ENCODE results near the gene KRTAP5-6. TPM values are rescaled to one million over a fixed set of nuclear protein-coding genes. Genes with fewer than 3 reads are reported as not detected.
"Not testable (repeated sequence)": the region's sequence is repeated elsewhere in the genome, so short reads cannot be mapped to it uniquely, and the experiment has no call there.

KRTAP5-6 gene
- total RNA-seq, 2 experiments from 2014 or later, result not detected

DNA sequence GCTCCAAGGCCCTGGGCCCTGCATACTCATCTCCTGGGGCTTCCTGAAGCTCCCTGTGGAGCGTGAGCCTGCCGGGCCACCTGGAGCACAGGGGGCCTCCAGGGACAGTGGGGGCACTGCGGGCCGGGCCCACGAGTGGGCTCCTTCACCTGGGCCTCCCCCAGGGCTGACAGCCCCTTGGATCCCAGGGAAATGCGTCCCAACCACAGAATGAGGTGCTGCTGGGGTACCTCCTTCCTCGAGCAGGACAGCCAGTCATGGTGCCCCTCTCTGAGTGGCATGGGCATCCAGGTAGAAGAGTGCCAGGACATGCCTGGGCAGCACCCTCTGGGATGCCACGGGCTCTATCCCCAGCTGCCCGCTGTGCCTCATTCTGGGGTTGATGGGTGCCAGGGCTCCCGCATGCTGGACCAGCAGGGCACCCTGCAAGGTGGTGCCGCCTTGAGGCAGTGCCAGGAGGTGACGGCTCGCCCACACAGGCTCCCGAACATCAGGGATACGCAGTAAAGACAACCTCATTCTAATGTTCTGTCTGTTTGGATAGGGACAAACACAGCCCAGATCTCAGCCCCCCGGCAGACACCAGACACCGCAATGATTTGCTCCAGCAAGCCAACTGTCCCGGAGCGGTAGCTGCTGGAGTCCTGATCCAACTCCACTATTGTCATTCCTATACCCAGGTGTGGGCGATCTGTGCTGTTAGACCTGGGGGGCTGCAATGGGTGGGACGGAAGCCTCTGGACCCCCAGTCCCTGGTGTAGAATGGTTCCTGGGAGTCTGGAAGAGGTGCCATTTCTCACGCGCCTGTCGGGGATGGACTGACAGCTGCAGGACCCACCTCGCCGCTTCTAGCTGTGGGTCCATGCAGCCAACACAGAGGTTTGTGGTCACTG, 41.6 kb upstream of the KRTAP5-6 start:
- peaks cover 1% of the 10 kb centered on the region for H3K4me1 Mint-ChIP-seq
- H3K27ac Mint-ChIP-seq, result no peak overlapping the region
- H3K9me3 Mint-ChIP-seq, result no peaks in the 10 kb centered on the region
- no peaks in the 10 kb centered on the region for H3K36me3 Mint-ChIP-seq
- DNase-seq, result no peak
- no peak overlapping the region for H3K4me3 Mint-ChIP-seq
- H3K27me3 Mint-ChIP-seq, result peaks cover 36% of the 10 kb centered on the region

DNA sequence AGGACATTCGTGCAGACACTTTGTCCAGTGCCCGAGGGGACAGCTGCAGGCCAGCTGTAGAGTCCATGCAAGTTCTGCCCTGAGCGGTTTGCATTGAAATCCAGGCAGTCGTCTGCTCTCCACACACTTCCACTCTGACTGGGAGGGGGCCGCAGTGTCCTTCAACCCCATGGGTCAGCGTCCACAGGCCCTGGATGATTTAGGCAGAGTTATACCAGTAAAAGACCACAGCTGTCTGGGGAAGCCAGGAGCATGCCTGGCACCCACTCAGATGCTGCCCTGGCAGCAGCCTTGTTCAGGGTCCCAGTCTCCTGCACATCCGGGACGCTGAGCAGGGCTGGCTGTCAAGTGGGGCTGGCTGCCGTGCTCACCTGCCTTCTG, 40.9 kb upstream of the KRTAP5-6 start:
- H3K36me3 Mint-ChIP-seq, result no peaks in the 10 kb centered on the region
- H3K27ac Mint-ChIP-seq, result no peak overlapping the region
- peaks cover 38% of the 10 kb centered on the region for H3K27me3 Mint-ChIP-seq
- no peaks in the 10 kb centered on the region for H3K9me3 Mint-ChIP-seq
- peaks cover 1% of the 10 kb centered on the region for H3K4me1 Mint-ChIP-seq
- DNase-seq, result no peak
- no peak overlapping the region for H3K4me3 Mint-ChIP-seq

DNA sequence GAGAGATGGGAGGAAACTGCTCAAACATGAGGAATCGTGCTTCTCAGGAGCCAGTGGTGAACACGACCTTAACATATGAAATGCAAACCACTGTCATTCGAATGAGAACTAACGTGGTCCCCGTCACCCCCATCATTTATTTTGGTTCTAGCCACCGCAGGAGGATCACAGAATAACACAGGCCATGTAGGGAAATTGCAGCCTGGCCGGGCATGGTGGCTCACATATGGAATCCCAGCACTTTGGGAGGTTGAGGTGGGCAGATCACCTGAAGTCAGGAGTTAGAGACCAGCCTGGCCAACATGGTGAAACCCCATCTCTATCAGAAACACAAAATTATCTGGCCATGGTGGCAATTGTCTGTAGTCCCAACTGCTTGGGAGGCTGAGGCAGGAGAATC, 40.3 kb upstream of the KRTAP5-6 start:
- H3K36me3 Mint-ChIP-seq, result no peaks in the 10 kb centered on the region

DNA sequence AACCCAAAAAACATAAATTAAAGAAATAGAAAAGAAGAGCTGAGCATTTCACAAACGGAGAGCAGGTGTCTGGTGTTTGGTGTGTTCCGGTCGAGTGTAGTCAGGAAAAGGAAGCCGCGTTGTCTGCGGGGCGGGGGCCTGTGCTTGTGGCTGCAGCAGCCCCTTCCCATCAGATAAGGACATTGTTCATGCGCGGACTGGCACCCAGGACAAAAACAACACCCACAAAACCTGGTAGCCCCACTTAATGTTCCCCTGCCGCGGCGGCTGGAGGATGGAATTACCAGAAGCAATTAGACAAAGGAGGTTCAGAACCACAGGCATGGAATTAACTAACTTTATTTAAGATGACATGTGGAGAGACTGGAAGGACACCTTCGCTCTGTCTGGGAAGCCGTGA, 37.5 kb upstream of the KRTAP5-6 start:
- H3K4me1 Mint-ChIP-seq, result peaks cover 1% of the 10 kb centered on the region
- no peak overlapping the region for H3K4me3 Mint-ChIP-seq
- peaks cover 36% of the 10 kb centered on the region for H3K27me3 Mint-ChIP-seq
- no peaks in the 10 kb centered on the region for H3K36me3 Mint-ChIP-seq
- DNase-seq, result no peak
- H3K9me3 Mint-ChIP-seq, result no peaks in the 10 kb centered on the region
- no peak overlapping the region for H3K27ac Mint-ChIP-seq

More for the DNA sequence above, 40.3 kb upstream of the KRTAP5-6 start:
- H3K9me3 Mint-ChIP-seq, result no peaks in the 10 kb centered on the region
- peaks cover 1% of the 10 kb centered on the region for H3K4me1 Mint-ChIP-seq
- no peak for DNase-seq
- no peak overlapping the region for H3K4me3 Mint-ChIP-seq
- no peak overlapping the region for H3K27ac Mint-ChIP-seq
- H3K27me3 Mint-ChIP-seq, result peaks cover 38% of the 10 kb centered on the region

DNA sequence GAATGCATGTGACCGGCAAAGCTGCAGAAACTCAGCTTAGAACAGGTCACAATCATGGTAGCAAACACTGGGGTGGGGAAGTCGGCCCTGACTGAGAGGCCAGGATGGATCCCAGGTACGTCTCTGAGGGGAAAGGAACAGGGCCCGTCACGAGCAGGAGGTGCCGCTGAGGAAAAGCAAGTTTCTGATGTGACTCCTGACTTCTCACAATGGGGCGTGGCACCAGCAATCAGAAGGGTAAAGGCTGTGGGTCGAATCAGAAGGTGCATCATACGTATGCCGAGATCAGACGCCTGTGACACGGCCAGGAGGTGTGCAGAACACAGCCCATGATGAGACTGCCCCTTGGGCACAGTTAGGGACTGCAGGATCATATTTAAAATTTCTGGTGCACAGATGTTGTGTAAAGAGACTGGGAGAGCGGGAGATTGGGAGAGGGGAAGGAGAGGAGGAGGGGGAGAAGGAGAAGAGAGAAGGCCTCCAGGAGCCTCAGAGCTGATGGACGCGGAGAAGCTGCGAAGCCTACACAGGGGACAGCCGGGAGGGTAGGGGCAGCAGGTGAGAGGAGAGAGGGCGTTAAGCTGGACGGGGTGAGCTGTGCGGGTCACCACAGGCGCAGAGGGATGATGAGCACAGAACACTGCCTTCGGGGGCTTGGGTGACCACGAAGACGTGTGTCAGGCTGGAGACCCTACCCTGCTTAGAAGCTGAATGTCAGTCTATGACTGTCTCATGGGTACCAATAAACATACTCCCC, 36.7 kb upstream of the KRTAP5-6 start:
- Mint-ChIP-seq H3K27me3 (peaks cover 31% of the 10 kb centered on the region), H3K4me1 (peaks cover 1% of the 10 kb centered on the region), H3K36me3 (no peaks in the 10 kb centered on the region), H3K9me3 (no peaks in the 10 kb centered on the region), H3K4me3 (no peak overlapping the region), H3K27ac (no peak overlapping the region)
- no peak for DNase-seq

DNA sequence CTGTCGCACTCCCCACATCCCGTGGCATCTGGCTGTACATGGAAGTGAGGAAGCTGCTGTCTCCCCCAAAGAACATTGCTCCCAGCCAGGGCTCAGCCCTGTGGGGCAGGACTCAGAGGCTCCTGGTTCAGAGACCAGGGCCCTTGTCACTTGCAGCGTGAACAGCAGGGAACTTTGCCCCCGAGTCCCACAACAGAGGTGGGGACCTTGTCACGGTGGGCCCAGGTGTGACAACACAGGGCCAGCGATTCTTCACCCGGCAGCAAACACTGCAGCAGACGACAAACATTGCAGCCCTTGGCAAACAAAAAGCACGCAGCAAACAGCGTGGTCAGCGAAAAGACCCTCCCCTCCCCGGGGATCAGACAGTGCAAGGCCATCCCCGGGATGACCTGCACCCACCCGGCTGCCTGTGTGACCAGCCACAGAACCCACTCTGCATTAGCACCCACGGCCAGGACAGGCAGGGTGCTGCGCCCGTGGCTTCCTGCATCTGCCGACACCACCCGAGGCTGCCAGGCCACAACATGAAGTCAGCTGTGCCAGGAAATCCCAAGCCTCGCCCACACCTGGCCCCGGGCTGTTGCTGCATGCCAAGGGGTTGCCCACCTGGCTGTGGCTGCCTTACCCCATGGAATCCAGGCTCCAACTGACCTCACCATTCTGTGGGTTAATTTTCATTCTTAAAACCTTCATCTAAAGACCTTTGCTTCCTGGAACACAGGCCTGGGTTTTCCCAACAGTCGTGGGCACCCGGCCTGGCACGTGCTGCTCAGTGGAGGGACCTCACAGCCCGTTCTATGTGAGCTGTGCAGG, 35.3 kb upstream of the KRTAP5-6 start:
- not testable (repeated sequence) for H3K4me1 Mint-ChIP-seq, H3K27ac Mint-ChIP-seq, H3K36me3 Mint-ChIP-seq, H3K9me3 Mint-ChIP-seq, H3K4me3 Mint-ChIP-seq, DNase-seq
- peaks cover 31% of the 10 kb centered on the region for H3K27me3 Mint-ChIP-seq

DNA sequence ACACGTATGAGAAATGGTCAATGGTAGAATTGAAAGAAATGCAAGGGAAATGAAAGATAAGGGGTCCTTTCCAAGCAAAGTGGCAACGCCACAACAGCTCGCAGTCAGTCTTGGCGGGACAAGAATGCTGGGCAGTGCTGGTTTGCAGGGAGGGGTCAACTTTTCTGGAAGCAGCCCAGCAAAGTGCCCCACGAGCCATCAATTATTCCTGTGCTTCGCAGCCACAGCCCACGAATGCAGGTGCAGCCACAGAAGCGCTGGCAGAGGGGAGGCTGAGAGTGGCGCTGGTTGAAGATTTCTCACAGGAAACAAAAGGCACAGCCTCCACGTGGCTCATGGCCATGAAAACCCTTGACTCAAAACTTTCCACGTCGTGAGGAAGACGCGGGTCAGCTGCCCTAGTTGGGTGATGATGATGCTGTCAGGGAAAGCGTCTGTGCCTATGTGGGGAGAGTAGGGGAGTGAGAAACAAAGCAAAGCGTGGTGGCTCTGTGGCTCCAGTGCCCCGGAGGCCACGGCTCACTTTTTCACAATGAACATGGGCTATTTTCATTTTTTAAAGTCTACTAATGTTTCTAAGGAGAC, 34.2 kb upstream of the KRTAP5-6 start:
- not testable (repeated sequence) for H3K9me3 Mint-ChIP-seq, H3K27ac Mint-ChIP-seq, DNase-seq, H3K36me3 Mint-ChIP-seq, H3K4me3 Mint-ChIP-seq, H3K4me1 Mint-ChIP-seq
- H3K27me3 Mint-ChIP-seq, result peaks cover 36% of the 10 kb centered on the region

DNA sequence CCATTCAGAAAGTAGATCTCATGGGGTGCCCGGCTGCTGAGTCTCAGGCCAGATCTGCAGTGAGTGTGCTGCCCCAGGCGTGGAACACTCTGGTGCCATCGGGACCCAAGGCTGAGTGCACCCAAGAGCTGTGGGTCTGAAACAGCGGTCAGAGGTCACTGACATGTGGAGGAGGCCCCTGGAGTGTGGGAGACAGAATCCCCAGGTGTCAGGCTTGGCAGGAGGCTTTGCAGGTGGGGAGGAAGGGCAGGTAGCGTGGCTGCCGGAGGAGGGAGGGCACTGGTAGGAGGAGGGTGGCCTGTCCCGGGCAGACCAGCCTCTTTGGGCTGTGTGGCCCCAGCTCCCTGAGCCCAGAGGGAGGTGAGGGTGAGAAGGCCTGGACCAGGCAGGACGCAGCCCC, 31.7 kb upstream of the KRTAP5-6 start:
- H3K4me3 Mint-ChIP-seq, result no peak overlapping the region
- H3K27me3 Mint-ChIP-seq, result peaks cover 33% of the 10 kb centered on the region
- no peaks in the 10 kb centered on the region for H3K9me3 Mint-ChIP-seq
- DNase-seq, result no peak
- no peak overlapping the region for H3K27ac Mint-ChIP-seq
- no peaks in the 10 kb centered on the region for H3K36me3 Mint-ChIP-seq
- H3K4me1 Mint-ChIP-seq, result peaks cover 11% of the 10 kb centered on the region

DNA sequence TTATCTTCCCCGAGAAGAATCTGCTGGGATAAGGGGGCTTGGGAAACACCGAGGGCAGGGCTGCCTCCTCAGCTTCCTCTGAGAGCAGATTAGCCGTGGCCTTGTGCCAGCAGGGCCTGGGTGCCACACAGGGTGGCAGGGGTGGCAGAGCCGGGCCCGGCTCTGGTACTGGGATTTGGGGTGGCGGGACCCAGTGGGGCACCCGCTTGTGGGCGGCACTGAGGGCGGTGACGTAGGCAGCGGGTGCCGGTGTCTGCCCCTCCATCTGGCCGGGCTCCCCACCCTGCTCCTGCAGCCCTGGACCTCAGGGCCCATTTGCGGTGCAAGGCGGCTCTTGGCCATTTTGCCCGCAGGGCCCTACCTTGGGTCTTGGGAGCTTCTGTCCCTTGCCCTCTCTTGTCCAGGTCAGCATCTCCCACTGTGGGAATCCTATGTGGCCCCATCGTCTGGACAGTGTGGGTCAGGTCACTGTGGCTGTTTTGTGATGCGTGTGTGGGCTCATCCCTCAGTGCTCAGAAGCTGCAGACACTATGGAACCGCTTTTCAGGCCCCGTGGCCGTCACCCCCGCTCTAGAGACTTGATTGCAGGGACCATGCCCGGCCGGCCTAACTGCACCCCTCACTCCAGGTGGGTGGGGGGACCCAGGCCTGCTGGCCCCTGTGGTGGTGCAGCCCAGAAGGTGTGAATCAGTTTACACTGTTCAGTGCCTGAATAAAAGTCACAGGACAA, 29.7 kb upstream of the KRTAP5-6 start:
- peaks cover 11% of the 10 kb centered on the region for H3K4me1 Mint-ChIP-seq
- peaks cover 30% of the 10 kb centered on the region for H3K27me3 Mint-ChIP-seq
- H3K9me3 Mint-ChIP-seq, result no peaks in the 10 kb centered on the region
- H3K27ac Mint-ChIP-seq, result no peak overlapping the region
- no peaks in the 10 kb centered on the region for H3K36me3 Mint-ChIP-seq
- no peak for DNase-seq
- H3K4me3 Mint-ChIP-seq, result no peak overlapping the region

DNA sequence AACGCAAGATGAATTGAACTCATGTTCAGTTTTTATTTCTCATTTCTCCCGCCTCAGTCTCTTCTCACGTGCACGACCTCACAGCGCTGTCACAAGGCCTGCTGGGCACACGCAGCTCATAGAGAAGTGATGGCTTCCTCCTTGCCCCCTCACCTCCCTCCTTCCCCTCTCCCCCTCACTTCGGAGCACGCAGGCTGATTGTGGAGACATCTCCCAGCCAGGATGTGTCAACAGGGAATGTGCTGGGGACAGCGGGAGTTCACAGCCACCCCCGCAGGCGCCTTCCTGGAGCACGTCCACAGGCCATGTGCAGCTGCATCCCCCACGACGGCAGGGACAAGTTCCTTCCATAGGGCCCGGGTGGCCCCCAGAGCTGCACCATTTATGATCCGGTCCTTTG, 29.1 kb upstream of the KRTAP5-6 start:
- no peak for DNase-seq
- Mint-ChIP-seq H3K9me3 (no peaks in the 10 kb centered on the region), H3K27me3 (peaks cover 24% of the 10 kb centered on the region), H3K4me3 (no peak overlapping the region), H3K4me1 (peaks cover 11% of the 10 kb centered on the region), H3K27ac (no peak overlapping the region), H3K36me3 (no peaks in the 10 kb centered on the region)

DNA sequence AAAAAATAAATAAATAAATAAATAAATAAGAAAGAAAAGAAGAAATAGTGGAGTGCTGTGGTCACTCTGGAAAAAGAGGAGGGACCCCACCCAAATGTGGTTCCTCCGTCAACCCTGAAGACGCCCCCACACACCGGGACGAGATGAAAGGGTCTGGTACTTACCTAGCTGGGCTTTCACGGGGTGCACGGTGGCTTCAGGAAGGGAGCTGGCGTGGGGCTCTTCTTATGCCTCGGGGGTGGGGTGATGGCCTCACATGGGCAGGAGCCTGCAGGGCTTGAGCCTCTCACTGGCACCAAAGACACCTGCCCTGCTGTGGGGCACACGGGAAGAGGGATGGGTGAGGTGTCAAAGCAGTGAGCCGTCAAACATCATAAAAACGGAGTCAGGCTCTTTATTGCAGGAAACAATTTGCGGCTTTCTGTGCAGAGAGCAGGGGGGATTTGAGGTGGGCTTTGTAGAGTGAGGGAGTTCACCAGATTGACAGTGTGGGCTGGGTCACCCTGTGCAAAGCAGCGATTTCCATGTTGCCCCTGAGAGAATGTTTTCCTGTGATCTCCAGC, 28.0 kb upstream of the KRTAP5-6 start:
- H3K27ac Mint-ChIP-seq, result no peak overlapping the region
- H3K27me3 Mint-ChIP-seq, result peaks cover 32% of the 10 kb centered on the region
- no peaks in the 10 kb centered on the region for H3K9me3 Mint-ChIP-seq
- no peaks in the 10 kb centered on the region for H3K36me3 Mint-ChIP-seq
- no peak overlapping the region for H3K4me3 Mint-ChIP-seq
- peaks cover 11% of the 10 kb centered on the region for H3K4me1 Mint-ChIP-seq
- DNase-seq, result no peak

DNA sequence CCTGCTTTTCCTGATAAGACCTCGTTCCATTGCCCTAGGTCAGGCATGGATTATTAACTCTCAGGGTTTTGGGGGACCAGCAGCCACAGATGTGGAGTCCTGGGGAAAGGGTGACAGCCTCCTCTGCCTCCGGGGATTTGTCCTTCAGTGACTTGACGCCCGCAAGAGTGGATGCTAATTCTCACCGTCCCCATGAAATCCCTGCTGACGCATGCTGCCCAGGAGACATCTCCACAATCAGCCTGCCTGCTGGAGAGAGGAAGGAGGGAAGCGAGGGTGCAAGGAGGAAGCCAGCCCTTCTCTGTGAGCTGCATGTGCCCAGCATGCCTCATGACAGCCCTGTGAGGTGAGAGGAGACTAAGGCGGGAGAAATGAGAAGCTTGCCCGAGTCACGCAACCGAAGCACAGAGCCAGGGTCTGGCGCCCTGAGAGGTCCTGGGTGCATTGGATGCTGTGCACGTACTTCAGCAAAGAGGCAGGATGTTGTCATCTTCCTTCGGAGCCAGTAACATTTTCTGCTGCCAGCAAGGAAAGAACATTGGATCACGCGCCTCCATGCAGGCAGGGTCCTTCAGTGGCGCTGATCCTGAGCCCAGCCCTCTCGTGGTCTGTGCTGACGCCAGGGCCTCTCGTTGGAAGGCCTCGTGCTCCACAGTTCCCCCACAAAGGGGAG, 27.3 kb upstream of the KRTAP5-6 start:
- Mint-ChIP-seq H3K36me3 (no peaks in the 10 kb centered on the region), H3K4me1 (peaks cover 11% of the 10 kb centered on the region), H3K27ac (peak overlapping the region; percentile 9), H3K27me3 (peaks cover 39% of the 10 kb centered on the region), H3K4me3 (no peak overlapping the region), H3K9me3 (no peaks in the 10 kb centered on the region)
- no peak for DNase-seq

DNA sequence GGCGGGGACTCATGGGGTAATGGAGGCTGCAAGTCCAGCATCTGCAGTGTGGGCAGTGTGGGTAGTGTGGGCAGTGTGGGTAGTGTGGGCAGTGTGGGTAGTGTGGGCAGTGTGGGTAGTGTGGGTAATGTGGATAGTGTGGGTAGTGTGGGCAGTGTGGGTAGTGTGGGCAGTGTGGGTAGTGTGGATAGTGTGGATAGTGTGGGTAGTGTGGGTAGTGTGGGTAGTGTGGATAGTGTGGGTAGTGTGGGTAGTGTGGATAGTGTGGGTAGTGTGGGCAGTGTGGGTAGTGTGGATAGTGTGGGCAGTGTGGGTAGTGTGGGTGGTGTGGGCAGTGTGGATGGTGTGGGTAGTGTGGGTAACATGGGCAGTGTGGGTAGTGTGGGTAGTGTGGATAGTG, 26.5 kb upstream of the KRTAP5-6 start:
- not testable (repeated sequence) for H3K36me3 Mint-ChIP-seq, H3K4me3 Mint-ChIP-seq, H3K9me3 Mint-ChIP-seq, DNase-seq
- Mint-ChIP-seq H3K27ac (peak overlapping the region; percentile 9), H3K27me3 (peaks cover 45% of the 10 kb centered on the region), H3K4me1 (peaks cover 11% of the 10 kb centered on the region)

Data from activated naive CD8-positive, alpha-beta T cell treated with anti-CD3 and anti-CD28 coated beads for 36 hours (primary cell).